ENCODE measurements around the gene COMMD10.
"Not testable (repeated sequence)": the region's sequence is repeated elsewhere in the genome, so short reads cannot be mapped to it uniquely, and the experiment has no call there.

Gene COMMD10

GRCh38 chr5:116097301-116097700 lies 12.5 kb downstream of the COMMD10 start:
- DNase-seq (ENCODE audit: low read depth): no peak

GRCh38 chr5:116098998-116099397 lies 14.2 kb downstream of the COMMD10 start:
- DNase-seq (ENCODE audit: low read depth): no peak

GRCh38 chr5:116104941-116105340 lies 20.1 kb downstream of the COMMD10 start:
- not testable (repeated sequence) for DNase-seq (ENCODE audit: low read depth)

GRCh38 chr5:116115163-116115562 lies 30.3 kb downstream of the COMMD10 start:
- no peak for DNase-seq (ENCODE audit: low read depth)

GRCh38 chr5:116130471-116130870 lies 45.6 kb downstream of the COMMD10 start:
- peak; percentile 20 for DNase-seq (ENCODE audit: low read depth)

- no peak for DNase-seq (ENCODE audit: low read depth)
Measured at GRCh38 chr5:116130976-116131375, 46.2 kb downstream of the COMMD10 start.

GRCh38 chr5:116133281-116133680 lies 48.5 kb downstream of the COMMD10 start:
- no peak for DNase-seq (ENCODE audit: low read depth)

GRCh38 chr5:116135344-116135743 lies 50.5 kb downstream of the COMMD10 start:
- DNase-seq (ENCODE audit: low read depth): no peak

GRCh38 chr5:116137544-116138378 lies 52.9 kb downstream of the COMMD10 start:
- peak; percentile 2 for DNase-seq (ENCODE audit: low read depth)

- no peak for DNase-seq (ENCODE audit: low read depth)
Measured at GRCh38 chr5:116142495-116142894, 57.7 kb downstream of the COMMD10 start.

- DNase-seq (ENCODE audit: low read depth): peak; percentile 1
Measured at GRCh38 chr5:116144103-116144502, 59.3 kb downstream of the COMMD10 start.

- DNase-seq (ENCODE audit: low read depth): no peak
Measured at GRCh38 chr5:116144991-116145390, 60.2 kb downstream of the COMMD10 start.

- DNase-seq (ENCODE audit: low read depth): no peak
Measured at GRCh38 chr5:116145416-116145815, 60.6 kb downstream of the COMMD10 start.

- DNase-seq (ENCODE audit: low read depth): no peak
Measured at GRCh38 chr5:116152169-116152568, 67.3 kb downstream of the COMMD10 start.

- no peak for DNase-seq (ENCODE audit: low read depth)
Measured at GRCh38 chr5:116153687-116154174, 68.9 kb downstream of the COMMD10 start.

- no peak for DNase-seq (ENCODE audit: low read depth)
Measured at GRCh38 chr5:116154252-116154651, 69.4 kb downstream of the COMMD10 start.

- no peak for DNase-seq (ENCODE audit: low read depth)
Measured at GRCh38 chr5:116154931-116155330, 70.1 kb downstream of the COMMD10 start.

- no peak for DNase-seq (ENCODE audit: low read depth)
Measured at GRCh38 chr5:116157902-116158301, 73.1 kb downstream of the COMMD10 start.

GRCh38 chr5:116159006-116159405 lies 74.2 kb downstream of the COMMD10 start:
- DNase-seq (ENCODE audit: low read depth): no peak

- DNase-seq (ENCODE audit: low read depth): no peak
Measured at GRCh38 chr5:116174111-116174510, 89.3 kb downstream of the COMMD10 start.

- DNase-seq (ENCODE audit: low read depth): no peak
Measured at GRCh38 chr5:116176121-116176520, 91.3 kb downstream of the COMMD10 start.

- DNase-seq (ENCODE audit: low read depth): no peak
Measured at GRCh38 chr5:116178925-116179324, 94.1 kb downstream of the COMMD10 start.

GRCh38 chr5:116209166-116209565 lies 124.3 kb downstream of the COMMD10 start:
- no peak for DNase-seq (ENCODE audit: low read depth)

GRCh38 chr5:116212225-116212624 lies 127.4 kb downstream of the COMMD10 start:
- no peak for DNase-seq (ENCODE audit: low read depth)
